HS-27A (cell line): ENCODE measurements around the gene FSTL5.
A peak's percentile ranks its signal among the peaks of the same experiment; 100 is the strongest.

Source experiments
- DNase-seq: peaks from one replicate; pipeline ENCODE4 v3.0.0-alpha.2; 2012; ENCODE audit warnings: low read depth, missing footprints

Gene FSTL5

GRCh38 chr4:161577579-161578301 is 586.1 kb downstream of the FSTL5 start:
- no peak for DNase-seq

- DNase-seq = no peak
Measured at GRCh38 chr4:161573836-161574235, 590.0 kb downstream of the FSTL5 start.

- DNase-seq = no peak
Measured at GRCh38 chr4:161564230-161564834, 599.5 kb downstream of the FSTL5 start.

- DNase-seq = peak; percentile 11
Measured at GRCh38 chr4:161555689-161556660, 607.8 kb downstream of the FSTL5 start.

GRCh38 chr4:161554372-161554990 is 609.3 kb downstream of the FSTL5 start:
- no peak for DNase-seq

- DNase-seq = no peak
Measured at GRCh38 chr4:161546902-161547301, 616.9 kb downstream of the FSTL5 start.

GRCh38 chr4:161540265-161540664 is 623.5 kb downstream of the FSTL5 start:
- DNase-seq = no peak

GRCh38 chr4:161538941-161539340 is 624.9 kb downstream of the FSTL5 start:
- DNase-seq = no peak

- DNase-seq = no peak
Measured at GRCh38 chr4:161530710-161531109, 633.1 kb downstream of the FSTL5 start.

- no peak for DNase-seq
Measured at GRCh38 chr4:161525121-161525520, 638.7 kb downstream of the FSTL5 start.

- DNase-seq = no peak
Measured at GRCh38 chr4:161522031-161522430, 641.8 kb downstream of the FSTL5 start.

- DNase-seq = no peak
Measured at GRCh38 chr4:161519611-161520010, 644.2 kb downstream of the FSTL5 start.

- DNase-seq = no peak
Measured at GRCh38 chr4:161517941-161518340, 645.9 kb downstream of the FSTL5 start.

GRCh38 chr4:161505141-161505540 is 658.7 kb downstream of the FSTL5 start:
- DNase-seq = no peak

- DNase-seq = no peak
Measured at GRCh38 chr4:161498155-161498554, 665.6 kb downstream of the FSTL5 start.

- DNase-seq = no peak
Measured at GRCh38 chr4:161486461-161486860, 677.3 kb downstream of the FSTL5 start.

- no peak for DNase-seq
Measured at GRCh38 chr4:161466316-161466715, 697.5 kb downstream of the FSTL5 start.

GRCh38 chr4:161463436-161463835 is 700.4 kb downstream of the FSTL5 start:
- no peak for DNase-seq

- no peak for DNase-seq
Measured at GRCh38 chr4:161457906-161458305, 705.9 kb downstream of the FSTL5 start.

GRCh38 chr4:161457311-161457710 is 706.5 kb downstream of the FSTL5 start:
- DNase-seq = no peak

- no peak for DNase-seq
Measured at GRCh38 chr4:161454860-161455259, 708.9 kb downstream of the FSTL5 start.

- DNase-seq = no peak
Measured at GRCh38 chr4:161448550-161449180, 715.1 kb downstream of the FSTL5 start.
